RPMI8226 (cell line): ENCODE measurements around the gene KLHL24.
"Not testable (repeated sequence)": the region's sequence is repeated elsewhere in the genome, so short reads cannot be mapped to it uniquely, and the experiment has no call there.

Experiments
- DNase-seq: peaks from one replicate; pipeline ENCODE4 v3.0.0-alpha.2; 2015

KLHL24 gene

GRCh38 chr3:183635431-183636220, at the start of gene KLHL24:
Gene KLHL24 (plus strand): TSS chr3:183635623. CDS start chr3:183650357, 14,734 bp downstream.
- DNase-seq = peak; percentile 95

GRCh38 chr3:183586477-183586876, 48.9 kb upstream of the KLHL24 start:
- DNase-seq = no peak

GRCh38 chr3:183587336-183587735, 48.1 kb upstream of the KLHL24 start:
- DNase-seq = peak; percentile 68

GRCh38 chr3:183590442-183590841, 45.0 kb upstream of the KLHL24 start:
- DNase-seq = no peak

GRCh38 chr3:183591881-183592521, 43.4 kb upstream of the KLHL24 start:
- DNase-seq = peak; percentile 59

DNA sequence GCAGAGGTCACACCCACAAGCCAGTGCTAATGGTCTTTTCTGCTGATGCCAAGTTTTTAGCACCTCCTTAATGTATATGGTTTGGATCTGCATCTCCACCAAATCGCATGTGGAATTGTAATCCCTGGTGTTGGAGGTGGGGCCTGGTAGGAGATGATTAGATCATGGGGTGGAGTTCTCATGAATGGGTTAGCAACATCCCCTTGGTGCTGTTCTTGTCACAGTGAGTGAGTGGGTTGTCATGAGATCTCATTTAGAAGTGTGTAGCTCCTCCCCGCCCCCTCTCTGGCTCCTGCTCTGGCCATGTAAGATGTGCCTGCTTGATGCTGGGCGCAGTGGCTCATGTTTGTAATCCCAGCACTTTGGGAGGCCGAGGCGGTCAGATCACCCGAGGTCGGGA, 42.6 kb upstream of the KLHL24 start:
- DNase-seq = no peak

GRCh38 chr3:183594636-183595035, 40.8 kb upstream of the KLHL24 start:
- no peak for DNase-seq

DNA sequence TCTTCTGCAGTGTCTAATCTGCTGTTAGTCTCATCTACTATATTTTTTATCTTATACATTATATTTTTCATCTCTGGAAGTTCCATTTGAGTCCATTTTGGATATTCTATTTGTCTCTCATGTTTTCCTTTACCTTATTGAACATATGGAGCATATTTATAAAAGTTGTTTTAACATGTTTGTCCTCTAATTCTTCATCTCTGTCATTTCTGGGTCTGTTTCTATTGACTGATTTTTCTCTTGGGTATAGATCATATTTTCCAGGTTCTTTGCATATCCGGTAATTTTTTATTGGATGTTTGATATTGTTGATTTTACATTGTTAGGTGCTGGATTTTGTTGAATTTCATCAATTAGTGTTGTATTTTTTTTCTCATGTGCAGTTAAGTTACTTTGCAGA, 37.5 kb upstream of the KLHL24 start:
- no peak for DNase-seq

DNA sequence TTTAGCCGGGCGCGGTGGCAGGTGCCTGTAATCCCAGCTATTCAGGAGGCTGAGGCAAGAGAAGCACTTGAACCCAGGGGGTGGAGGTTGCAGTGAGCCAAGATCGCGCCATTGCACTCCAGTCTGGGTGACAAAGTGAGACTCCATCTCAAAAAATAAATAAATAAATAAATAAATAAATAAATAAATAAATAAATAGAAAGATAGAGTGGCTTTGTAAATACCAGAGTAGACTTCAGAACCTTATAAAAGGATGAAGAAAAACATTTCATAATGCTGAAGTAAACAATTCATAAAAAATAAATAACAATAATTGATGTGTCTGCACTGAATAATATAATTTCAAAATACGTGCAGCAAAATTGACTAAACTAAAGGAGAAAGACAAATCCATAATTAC, 24.1 kb upstream of the KLHL24 start:
- DNase-seq = not testable (repeated sequence)

- DNase-seq = peak; percentile 16
Observed at GRCh38 chr3:183613366-183614285, 21.8 kb upstream of the KLHL24 start.

DNA sequence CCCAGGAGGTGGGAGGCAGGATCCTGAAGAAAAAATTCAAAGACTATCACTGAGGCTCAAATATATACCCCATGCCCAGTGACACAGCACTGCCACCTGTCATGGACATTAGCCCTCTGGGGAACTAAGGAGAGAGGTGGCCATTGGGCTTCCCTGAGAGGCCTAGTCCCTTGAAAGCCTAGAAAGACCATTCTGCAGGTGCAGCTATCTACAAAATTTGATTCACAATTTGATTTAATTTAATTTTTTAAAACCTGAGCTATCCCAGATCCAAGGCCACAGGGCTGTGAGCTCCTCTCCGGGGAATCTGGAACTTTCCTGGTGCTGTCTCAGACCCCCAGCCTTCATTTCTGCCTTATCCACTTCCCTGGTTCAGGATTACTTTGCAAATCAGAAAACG, 16.9 kb upstream of the KLHL24 start:
- no peak for DNase-seq

- no peak for DNase-seq
Observed at GRCh38 chr3:183619010-183619409, 16.4 kb upstream of the KLHL24 start.

- DNase-seq = peak; percentile 27
Observed at GRCh38 chr3:183619624-183620251, 15.7 kb upstream of the KLHL24 start.

- DNase-seq = no peak
Observed at GRCh38 chr3:183620252-183620628, 15.2 kb upstream of the KLHL24 start.

GRCh38 chr3:183622473-183622872, 12.9 kb upstream of the KLHL24 start:
- DNase-seq = not testable (repeated sequence)

- DNase-seq = no peak
Observed at GRCh38 chr3:183626877-183627594, 8.4 kb upstream of the KLHL24 start.

DNA sequence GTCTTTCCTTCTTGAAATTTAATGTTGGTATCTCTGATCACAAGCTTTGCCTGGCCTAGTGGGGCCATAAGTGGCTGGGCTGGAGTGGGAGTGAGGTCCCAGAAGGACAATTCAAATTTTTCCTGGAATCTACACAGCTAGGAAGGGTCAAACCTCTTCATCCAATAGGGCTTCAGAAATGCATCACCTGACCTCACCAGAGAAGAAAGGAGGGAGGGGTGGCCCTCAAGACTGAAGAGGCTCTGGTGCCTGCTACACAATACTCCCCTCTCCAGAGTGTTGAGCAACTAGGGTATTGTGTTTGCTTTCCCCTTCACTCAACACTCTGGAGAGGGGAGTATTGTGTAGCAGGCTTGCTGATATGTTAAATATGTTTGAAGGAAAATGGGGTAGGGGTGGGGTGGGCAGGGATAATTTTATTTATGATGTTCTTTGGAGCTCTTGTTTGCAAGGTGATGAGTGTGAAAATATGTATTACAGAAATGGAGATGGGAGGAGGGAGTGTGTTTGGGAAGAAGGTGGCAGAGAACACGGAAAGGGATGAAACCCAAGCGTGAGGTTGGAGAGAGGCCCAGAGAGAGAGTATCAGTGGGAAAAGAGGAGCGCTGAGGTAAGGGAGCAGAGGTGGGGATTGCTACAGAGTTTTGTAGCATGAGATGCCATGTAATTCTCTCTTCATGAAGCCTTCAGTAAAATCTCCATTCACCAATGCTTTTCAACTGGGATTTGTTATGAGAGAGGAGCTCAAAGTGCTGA, 5.7 kb upstream of the KLHL24 start:
- no peak for DNase-seq

GRCh38 chr3:183631715-183632114, 3.7 kb upstream of the KLHL24 start:
- DNase-seq = no peak

- DNase-seq = not testable (repeated sequence)
Observed at GRCh38 chr3:183632725-183633124, 2.7 kb upstream of the KLHL24 start.

GRCh38 chr3:183634707-183635106, 716 bp upstream of the KLHL24 start:
- DNase-seq = no peak

DNA sequence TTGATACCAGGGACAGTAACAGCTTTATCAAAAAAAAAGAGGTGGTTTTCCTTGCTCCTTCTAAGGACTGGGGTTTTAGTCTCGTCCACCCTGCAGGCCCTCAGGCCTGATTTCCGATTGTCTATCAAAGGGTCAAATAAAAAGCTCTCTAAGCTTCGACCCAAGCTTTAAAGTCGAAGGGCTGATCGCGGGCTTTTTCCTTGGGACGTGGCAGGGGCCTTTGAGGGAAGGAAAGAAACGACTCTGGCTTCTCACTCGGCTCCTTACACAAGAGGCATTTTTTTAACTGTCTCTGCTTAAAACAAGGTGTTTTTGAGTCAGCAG, 354 bp upstream of the KLHL24 start:
- no peak for DNase-seq
